H1 (cell line): ENCODE results near the gene BLMH. TPM values are rescaled to one million over a fixed set of nuclear protein-coding genes. Genes with fewer than 3 reads are reported as not detected.

Source experiments
- CTCF ChIA-PET: fragments of 300-600 bp; sonication (Branson Sonifier 250); formaldehyde crosslinking; loops from one replicate; lab custom pipeline; 2021; ENCODE audit not compliant: partially characterized antibody; lab: Charles Lee
- POLR2A ChIA-PET: fragments of 300-600 bp; sonication (Branson Sonifier 250); formaldehyde crosslinking; loops from one replicate; lab custom pipeline; 2021; ENCODE audit warnings: inconsistent platforms; ENCODE audit not compliant: partially characterized antibody; lab: Charles Lee
- DNase-seq, 2 experiments: peaks; one replicate each; pipeline versions ENCODE4 v3.0.0 to v3.0.0-alpha.2; 2010 to 2022; ENCODE audit warnings: low spot score in 2 of 2, low read depth in 1 of 2, mixed read lengths in 1 of 2
- FAIRE-seq: peaks from 2 replicates; lab custom pipeline; 2011; peaks lifted over from hg19 to GRCh38; lab: Jason Lieb, UNC
- H2AFZ ChIP-seq: 2 replicates; pipeline ENCODE4 v1.8.1; 2012; ENCODE audit warnings: low read length, inconsistent platforms
- H2AK5ac ChIP-seq: 2 replicates; pipeline ENCODE4 v1.6.1; 2013; ENCODE audit warnings: low read depth, low read length
- H2BK120ac ChIP-seq: replicated peaks from 2 replicates; pipeline ENCODE3; 2013; ENCODE audit warnings: low read depth, low read length, inconsistent platforms
- H2BK12ac ChIP-seq: 2 replicates; pipeline ENCODE4 v1.6.1; 2013; ENCODE audit warnings: low read depth, low read length
- H2BK15ac ChIP-seq: 2 replicates; pipeline ENCODE4 v1.6.1; 2013; ENCODE audit warnings: low read length
- H2BK20ac ChIP-seq: 2 replicates; pipeline ENCODE4 v1.6.1; 2013; ENCODE audit warnings: low read length
- H2BK5ac ChIP-seq: 2 replicates; pipeline ENCODE4 v1.6.1; 2013; ENCODE audit warnings: low read depth, low read length
- H3K14ac ChIP-seq: 2 replicates; pipeline ENCODE4 v1.6.1; 2013; ENCODE audit warnings: inconsistent platforms; ENCODE audit not compliant: insufficient read length
- H3K18ac ChIP-seq: 2 replicates; pipeline ENCODE4 v1.6.1; 2013; ENCODE audit warnings: low read length; ENCODE audit errors: extremely low read depth
- H3K23ac ChIP-seq: 2 replicates; pipeline ENCODE4 v1.6.1; 2013; ENCODE audit warnings: inconsistent platforms; ENCODE audit not compliant: insufficient read length
- H3K23me2 ChIP-seq: 2 replicates; pipeline ENCODE4 v1.6.1; 2013; ENCODE audit warnings: low read depth, low read length
- H3K27ac ChIP-seq: 2 replicates; pipeline ENCODE4 v1.6.1; 2011; ENCODE audit warnings: low read depth, low read length, inconsistent platforms
- H3K27me3 ChIP-seq, 4 experiments: replicated peaks in 1 of 4; 1 replicate in 1 of 4; 2 replicates in 3 of 4; pipeline versions ENCODE4 v1.6.1 to v1.8.1; 2011 to 2013; ENCODE audit warnings: low read length in 3 of 4, mild to moderate bottlenecking in 3 of 4, inconsistent platforms in 2 of 4, mixed read lengths in 2 of 4, moderate library complexity in 1 of 4; ENCODE audit not compliant: control insufficient read depth in 3 of 4, insufficient read depth in 3 of 4; ENCODE audit errors: extremely low read depth in 1 of 4
- H3K36me3 ChIP-seq, 4 experiments: 2 replicates each; pipeline versions ENCODE4 v1.6.1 to v1.8.1; 2011 to 2013; ENCODE audit warnings: mild to moderate bottlenecking in 4 of 4, low read length in 3 of 4, moderate library complexity in 2 of 4, control low read depth in 1 of 4, inconsistent platforms in 1 of 4; ENCODE audit not compliant: insufficient read depth in 4 of 4, control insufficient read depth in 2 of 4
- H3K4ac ChIP-seq: replicated peaks from 2 replicates; pipeline ENCODE3; 2013; ENCODE audit warnings: low read length, low read depth, mixed read lengths, inconsistent platforms; ENCODE audit not compliant: insufficient read length
- H3K4me1 ChIP-seq, 4 experiments: replicated peaks in 1 of 4; 1 replicate in 1 of 4; 2 replicates in 3 of 4; pipeline versions ENCODE4 v1.6.1 to v1.8.1; 2011 to 2013; ENCODE audit warnings: low read length in 3 of 4, inconsistent platforms in 2 of 4, mixed read lengths in 1 of 4; ENCODE audit not compliant: insufficient read depth in 4 of 4, control insufficient read depth in 3 of 4
- H3K4me2 ChIP-seq, 2 experiments: 2 replicates each; pipeline versions ENCODE4 v1.6.1 to v1.8.1; 2011 to 2013; ENCODE audit warnings: low read depth in 2 of 2, low read length in 2 of 2, control low read depth in 1 of 2, inconsistent platforms in 1 of 2, mild to moderate bottlenecking in 1 of 2; ENCODE audit not compliant: insufficient read depth in 1 of 2
- H3K4me3 ChIP-seq, 4 experiments: fragments of 200-600, 300-600 bp in 1 of 4; sonication (generic), shearing (Covaris generic), sonication (Bioruptor Twin) in 1 of 4; 2 replicates each; pipeline versions ENCODE4 v1.5.1 to v1.8.1; 2011 to 2016; ENCODE audit warnings: low read length in 4 of 4, low read depth in 3 of 4, control low read depth in 2 of 4, inconsistent platforms in 2 of 4, mild to moderate bottlenecking in 2 of 4, mixed read lengths in 1 of 4, moderate library complexity in 1 of 4; ENCODE audit not compliant: insufficient read depth in 2 of 4; ENCODE audit errors: extremely low read depth in 1 of 4
- H3K56ac ChIP-seq: replicated peaks from 2 replicates; pipeline ENCODE3; 2013; ENCODE audit warnings: low read depth, mild to moderate bottlenecking, mixed read lengths, low read length, inconsistent platforms; ENCODE audit not compliant: insufficient read length
- H3K79me1 ChIP-seq: 2 replicates; pipeline ENCODE4 v1.6.1; 2013; ENCODE audit warnings: low read depth, low read length, control low read depth
- H3K79me2 ChIP-seq, 2 experiments: 2 replicates each; pipeline versions ENCODE4 v1.6.1 to v1.8.1; 2012 to 2013; ENCODE audit warnings: low read length in 2 of 2, mild to moderate bottlenecking in 2 of 2, inconsistent platforms in 1 of 2; ENCODE audit not compliant: insufficient read depth in 2 of 2, control insufficient read depth in 1 of 2
- H3K9ac ChIP-seq, 4 experiments: replicated peaks in 1 of 4; 1 replicate in 1 of 4; 2 replicates in 3 of 4; pipeline versions ENCODE4 v1.6.1 to v1.8.1; 2011 to 2013; ENCODE audit warnings: low read depth in 3 of 4, low read length in 3 of 4, control low read depth in 2 of 4, mild to moderate bottlenecking in 2 of 4, moderate library complexity in 2 of 4, inconsistent platforms in 1 of 4; ENCODE audit errors: extremely low read depth in 1 of 4
- H3K9me3 ChIP-seq, 2 experiments: 2 replicates each; pipeline versions ENCODE4 v1.6.1 to v1.8.1; 2012 to 2013; ENCODE audit warnings: mild to moderate bottlenecking in 2 of 2, moderate library complexity in 2 of 2, control low read depth in 1 of 2, inconsistent platforms in 1 of 2, low read depth in 1 of 2, low read length in 1 of 2, mixed read lengths in 1 of 2; ENCODE audit not compliant: insufficient read depth in 2 of 2
- H4K20me1 ChIP-seq, 2 experiments: replicated peaks in 1 of 2; 2 replicates each; pipeline versions ENCODE3 to v1.8.1; 2011 to 2013; ENCODE audit warnings: inconsistent platforms in 2 of 2, low read length in 2 of 2, mild to moderate bottlenecking in 1 of 2; ENCODE audit not compliant: insufficient read depth in 2 of 2, control insufficient read depth in 1 of 2
- H4K5ac ChIP-seq: 2 replicates; pipeline ENCODE4 v1.6.1; 2013; ENCODE audit warnings: low read length, low read depth, mixed read lengths, inconsistent platforms; ENCODE audit not compliant: insufficient read length
- H4K8ac ChIP-seq: 2 replicates; pipeline ENCODE4 v1.8.0; 2013; ENCODE audit warnings: mild to moderate bottlenecking, moderate library complexity, low read length, inconsistent platforms; ENCODE audit not compliant: insufficient read depth; ENCODE audit errors: extremely low read depth
- H4K91ac ChIP-seq: replicated peaks from 2 replicates; pipeline ENCODE3; 2013; ENCODE audit warnings: low read length, mixed read lengths, inconsistent platforms; ENCODE audit not compliant: insufficient read length
- CTBP2 ChIP-seq: IDR thresholded peaks from 2 replicates; pipeline ENCODE4 v1.7.0; 2011; ENCODE audit warnings: borderline replicate concordance, mild to moderate bottlenecking, moderate library complexity, mixed read lengths, low read length; ENCODE audit not compliant: insufficient read depth, insufficient read length
- EP300 ChIP-seq, 2 experiments: IDR thresholded peaks; 1 replicate in 1 of 2; 2 replicates in 1 of 2; pipeline ENCODE4 v1.6.1; 2011 to 2012; ENCODE audit warnings: low read depth in 2 of 2, low read length in 2 of 2, mild to moderate bottlenecking in 2 of 2, borderline replicate concordance in 1 of 2, inconsistent platforms in 1 of 2, moderate library complexity in 1 of 2
- MAX ChIP-seq: IDR thresholded peaks from 2 replicates; pipeline ENCODE4 v1.6.1; 2012; ENCODE audit warnings: inconsistent platforms
- SRF ChIP-seq: IDR thresholded peaks from 2 replicates; pipeline ENCODE4 v1.6.1; 2011; ENCODE audit warnings: mild to moderate bottlenecking, low read depth, low read length, moderate library complexity
- TAF1 ChIP-seq: IDR thresholded peaks from 2 replicates; pipeline ENCODE4 v1.6.1; 2011; ENCODE audit warnings: mild to moderate bottlenecking, low read depth, low read length
- TBP ChIP-seq: IDR thresholded peaks from 2 replicates; pipeline ENCODE4 v1.6.1; 2011; ENCODE audit warnings: low read depth, low read length, improper control_type of control experiment
- WGBS, 2 experiments: shearing (Covaris generic) in 1 of 2; methylation state at CpG; one replicate each; pipeline versions ENCODE4 v1.1.6 to v1.1.7; 2013 to 2015; ENCODE audit warnings: low lambda C conversion rate in 2 of 2, mixed read lengths in 2 of 2, inconsistent platforms in 1 of 2, low coverage in 1 of 2, missing lambda C conversion rate in 1 of 2; ENCODE audit not compliant: insufficient replicate concordance in 2 of 2, insufficient coverage in 1 of 2, insufficient read length in 1 of 2; ENCODE audit errors: extremely low coverage in 1 of 2, missing lambda C conversion rate in 1 of 2; 5-methylcytosine and 5-hydroxymethylcytosine counted together
- polyA plus RNA-seq, 7 experiments: library from polyadenylated mRNA; depleted of rRNA in 3 of 7; stranded (reverse) in 5 of 7; unstranded in 2 of 7; fragments of >200 nt in 5 of 7; fragments of 200-250 nt in 2 of 7; gene quantifications; 1 replicate in 5 of 7; 2 replicates in 1 of 7; 4 replicates in 1 of 7; pipeline versions ENCODE4 v1.2.1 to v1.2.3, GENCODE V29; 2011 to 2013; ENCODE audit warnings: missing spikeins in 2 of 7, mixed read lengths in 2 of 7
- total RNA-seq: library from RNA; stranded (reverse); fragmentation: NEBNext Ultra II Directional; extraction: Animal tissue kit (Norgen Biotek cat#: 25700); gene quantifications from 2 replicates; pipeline ENCODE4 v1.2.1, GENCODE V29; 2021

BLMH gene
- total and polyA plus RNA-seq, 2 of the 8 experiments (the other 6 are each of a cell fraction or from before 2014, with no cell fraction given) = 18.2 to 74.3 TPM

GRCh38 chr17:30274887-30275286 lies 16.9 kb downstream of the BLMH start:
- H3K23ac ChIP-seq = no peak overlapping the region
- no peak overlapping the region for H2BK120ac ChIP-seq
- H3K9ac ChIP-seq = no peak overlapping the region
- DNase-seq (no peak), FAIRE-seq (no peak)
- no peak overlapping the region for H3K4me3 ChIP-seq
- no peak overlapping the region for H4K5ac ChIP-seq
- no peaks in the 10 kb centered on the region for H3K9me3 ChIP-seq
- TF ChIP-seq TAF1 (no peak), SRF (no peak), EP300 (IDR thresholded peaks at IDR 0.05; ENCODE audit: borderline replicate concordance in 1 of 2, low read depth in 2 of 2, low read length in 2 of 2) (no peak), MAX (no peak), TBP (no peak), CTBP2 (no peak)
- H2BK5ac ChIP-seq = no peak overlapping the region
- H3K36me3 ChIP-seq = peaks cover 6 to 49% (median 21%) of the 10 kb centered on the region in 4 experiments; a peak in 5 of 8 replicates
- POLR2A ChIA-PET = no interaction called here
- no peak overlapping the region for H2AFZ ChIP-seq
- CTCF ChIA-PET = interaction anchor here (1.0 to 1.6 kb wide), 3 partner anchors 8 to 171 kb away, joined by 4 to 6 read pairs (median 5); no protein-coding TSS in a partner anchor
- H3K4me1 ChIP-seq = no peaks in the 10 kb centered on the region
- no peaks in the 10 kb centered on the region for H3K79me1 ChIP-seq
- H3K27me3 ChIP-seq = no peaks in the 10 kb centered on the region
- no peak overlapping the region for H2BK15ac ChIP-seq
- H2AK5ac ChIP-seq = no peak overlapping the region
- no peak overlapping the region for H3K56ac ChIP-seq
- peaks cover 0 to 1% of the 10 kb centered on the region in 2 experiments for H4K20me1 ChIP-seq
- no peaks in the 10 kb centered on the region for H3K23me2 ChIP-seq
- no peak overlapping the region for H3K4ac ChIP-seq
- H2BK12ac ChIP-seq = no peak overlapping the region
- H4K91ac ChIP-seq = no peak overlapping the region
- no peaks in the 10 kb centered on the region for H3K79me2 ChIP-seq
- no peak overlapping the region for H2BK20ac ChIP-seq
- H3K18ac ChIP-seq = no peak overlapping the region
- WGBS, 2 experiments = 86% methylated on average over 2 of the region's 3 CpGs; no CpG with 5 or more reads in 1 of the 2 experiments
- H4K8ac ChIP-seq = no peak overlapping the region
- H3K27ac ChIP-seq = no peak overlapping the region
- no peak overlapping the region for H3K4me2 ChIP-seq
- H3K14ac ChIP-seq = no peak overlapping the region
